Liver (tissue), 9 donors: ENCODE data around the gene C11orf87. TPM values are rescaled to one million over a fixed set of nuclear protein-coding genes. Genes with fewer than 3 reads are reported as not detected.

Experiments
- DNase-seq: peaks from one replicate; pipeline ENCODE4 v3.0.0-alpha.2; 2017; ENCODE audit warnings: low spot score
- H3K27ac ChIP-seq, 2 donors: one replicate each; pipeline ENCODE4 v1.7.0; 2013; ENCODE audit warnings: inconsistent platforms in 2 of 2, low read length in 2 of 2, control low read depth in 1 of 2, low read depth in 1 of 2, mild to moderate bottlenecking in 1 of 2
- H3K27me3 ChIP-seq, 4 donors: one replicate each; pipeline versions ENCODE4 v1.6.1 to v1.7.0; 2013; ENCODE audit warnings: low read length in 3 of 4, inconsistent platforms in 1 of 4, mild to moderate bottlenecking in 1 of 4, moderate library complexity in 1 of 4; ENCODE audit not compliant: control insufficient read depth in 4 of 4, insufficient read depth in 4 of 4
- H3K36me3 ChIP-seq, 4 donors: one replicate each; pipeline versions ENCODE4 v1.6.1 to v1.7.0; 2013; ENCODE audit warnings: low read length in 3 of 4, mild to moderate bottlenecking in 3 of 4, low read depth in 1 of 4, moderate library complexity in 1 of 4; ENCODE audit not compliant: control insufficient read depth in 4 of 4, insufficient read depth in 3 of 4
- H3K4me1 ChIP-seq, 4 donors: one replicate each; pipeline versions ENCODE4 v1.6.1 to v1.7.0; 2013; ENCODE audit warnings: low read length in 3 of 4, mild to moderate bottlenecking in 3 of 4, moderate library complexity in 1 of 4; ENCODE audit not compliant: control insufficient read depth in 4 of 4, insufficient read depth in 4 of 4
- H3K4me3 ChIP-seq, 3 donors: one replicate each; pipeline versions ENCODE4 v1.6.1 to v1.7.0; 2013; ENCODE audit warnings: low read length in 3 of 3, control low read depth in 1 of 3, low read depth in 1 of 3, mild to moderate bottlenecking in 1 of 3
- H3K9ac ChIP-seq, 2 donors: one replicate each; pipeline ENCODE4 v1.7.0; 2013; ENCODE audit warnings: low read length in 2 of 2, mild to moderate bottlenecking in 2 of 2, moderate library complexity in 2 of 2, control low read depth in 1 of 2, low read depth in 1 of 2
- H3K9me3 ChIP-seq, 4 donors: one replicate each; pipeline versions ENCODE4 v1.6.1 to v1.7.0; 2013; ENCODE audit warnings: low read length in 3 of 4; ENCODE audit not compliant: control insufficient read depth in 4 of 4
- CTCF ChIP-seq: fragments of 150-350 bp; IDR thresholded peaks from 2 replicates; pipeline ENCODE4 v1.5.1; 2017; ENCODE audit warnings: improper control_type of control experiment, low read depth, low read length; ENCODE audit not compliant: missing input control
- GABPA ChIP-seq, 2 donors: IDR thresholded peaks in 1 of 2; conservative IDR thresholded peaks in 1 of 2; 2 replicates each; pipeline ENCODE4 v1.6.1; 2016; ENCODE audit warnings: antibody characterized with exemption in 2 of 2, mild to moderate bottlenecking in 1 of 2, moderate library complexity in 1 of 2
- HNF4G ChIP-seq: IDR thresholded peaks from 2 replicates; pipeline ENCODE4 v1.6.1; 2016; ENCODE audit warnings: antibody characterized with exemption
- JUND ChIP-seq, 2 donors: IDR thresholded peaks; 2 replicates each; pipeline ENCODE4 v1.6.1; 2016; ENCODE audit warnings: antibody characterized with exemption in 2 of 2
- NR2F2 ChIP-seq: IDR thresholded peaks from 2 replicates; pipeline ENCODE4 v1.6.1; 2016; ENCODE audit warnings: antibody characterized with exemption
- RXRA ChIP-seq, 2 donors: IDR thresholded peaks; 2 replicates each; pipeline ENCODE4 v1.6.1; 2017 to 2018; ENCODE audit warnings: antibody characterized with exemption in 2 of 2, mild to moderate bottlenecking in 1 of 2
- SP1 ChIP-seq: IDR thresholded peaks from 2 replicates; pipeline ENCODE4 v1.6.1; 2018; ENCODE audit warnings: antibody characterized with exemption, mild to moderate bottlenecking
- YY1 ChIP-seq: IDR thresholded peaks from 2 replicates; pipeline ENCODE4 v1.6.1; 2016; ENCODE audit warnings: antibody characterized with exemption, mild to moderate bottlenecking
- WGBS: extraction: QIAGEN DNeasy Blood & Tissue Kit; methylation state at CpG from one replicate; pipeline ENCODE4 v1.1.7; 2013; 5-methylcytosine and 5-hydroxymethylcytosine counted together
- polyA plus RNA-seq, 2 donors: library from polyadenylated mRNA; stranded (reverse) in 1 of 2; unstranded in 1 of 2; fragments of 200-250 nt in 1 of 2; fragments of >200 nt in 1 of 2; fragmentation: Nextera tagmentation in 1 of 2; extraction: Ambion mirVana in 1 of 2; gene quantifications; one replicate each; pipeline versions ENCODE4 v1.2.1 to v1.2.3, GENCODE V29; 2013 to 2015
- total RNA-seq, 2 donors: library from RNA; depleted of rRNA; stranded (reverse); fragments of >200 nt; gene quantifications; one replicate each; pipeline ENCODE4 v1.2.3, GENCODE V29; 2014
- TF ChIP-seq, protein P1 (sequence below): IDR thresholded peaks from 2 replicates; pipeline ENCODE4 v1.6.1; 2016; ENCODE audit warnings: antibody characterized with exemption
- TF ChIP-seq, protein P2 (sequence below): IDR thresholded peaks from 2 replicates; pipeline ENCODE4 v1.6.1; 2016; ENCODE audit warnings: antibody characterized with exemption
- TF ChIP-seq, protein P3 (sequence below): IDR thresholded peaks from 2 replicates; pipeline ENCODE4 v1.6.1; 2016; ENCODE audit warnings: antibody characterized with exemption, mild to moderate bottlenecking
- donor health status: healthy.
- donor health status: healthy.
- donor health status: healthy.
- donor health status: healthy.
- donor health status: healthy.

C11orf87 gene
- total and polyA plus RNA-seq, 4 donors, result not detected

DNA sequence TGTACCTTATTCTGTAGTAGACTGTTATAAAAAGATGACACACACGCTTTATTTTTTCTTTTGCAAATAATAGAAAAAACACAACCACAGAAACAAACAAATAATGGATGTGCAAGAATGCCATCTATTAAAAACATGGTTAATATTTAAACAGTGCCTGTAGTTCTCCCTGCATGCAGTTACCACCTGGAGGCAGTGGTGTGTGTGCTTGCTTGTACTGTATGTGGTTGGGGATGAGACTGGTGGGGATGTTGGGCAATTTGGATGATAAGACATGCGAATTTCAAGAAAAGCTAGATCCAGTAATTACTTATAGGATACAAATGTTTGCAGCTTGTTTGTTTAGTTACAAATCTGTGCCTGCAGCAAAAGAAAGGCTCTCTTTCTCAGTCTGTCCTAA is 3.6 kb downstream of the C11orf87 start:
- Histone ChIP-seq H3K9me3 (no peaks in the 10 kb centered on the region), H3K27ac (no peak overlapping the region), H3K4me3 (no peak overlapping the region), H3K27me3 (peaks cover 0 to 6% (median 4%) of the 10 kb centered on the region in 4 donors), H3K4me1 (peaks cover 0 to 2% (median 0%) of the 10 kb centered on the region in 4 donors), H3K9ac (no peak overlapping the region), H3K36me3 (no peaks in the 10 kb centered on the region)
- no peak for DNase-seq
- TF ChIP-seq, protein P1, sequence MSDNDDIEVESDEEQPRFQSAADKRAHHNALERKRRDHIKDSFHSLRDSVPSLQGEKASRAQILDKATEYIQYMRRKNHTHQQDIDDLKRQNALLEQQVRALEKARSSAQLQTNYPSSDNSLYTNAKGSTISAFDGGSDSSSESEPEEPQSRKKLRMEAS, result no peak
- TF ChIP-seq GABPA (IDR thresholded peaks at IDR 0.05 in 1 of 2, conservative IDR thresholded peaks at IDR 0.05 in 1 of 2), result no peak
- TF ChIP-seq, protein P2, sequence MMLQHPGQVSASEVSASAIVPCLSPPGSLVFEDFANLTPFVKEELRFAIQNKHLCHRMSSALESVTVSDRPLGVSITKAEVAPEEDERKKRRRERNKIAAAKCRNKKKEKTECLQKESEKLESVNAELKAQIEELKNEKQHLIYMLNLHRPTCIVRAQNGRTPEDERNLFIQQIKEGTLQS, result no peak
- TF ChIP-seq CTCF, result no peak
- TF ChIP-seq HNF4G, result no peak
- no peak for TF ChIP-seq SP1
- TF ChIP-seq, protein P3, sequence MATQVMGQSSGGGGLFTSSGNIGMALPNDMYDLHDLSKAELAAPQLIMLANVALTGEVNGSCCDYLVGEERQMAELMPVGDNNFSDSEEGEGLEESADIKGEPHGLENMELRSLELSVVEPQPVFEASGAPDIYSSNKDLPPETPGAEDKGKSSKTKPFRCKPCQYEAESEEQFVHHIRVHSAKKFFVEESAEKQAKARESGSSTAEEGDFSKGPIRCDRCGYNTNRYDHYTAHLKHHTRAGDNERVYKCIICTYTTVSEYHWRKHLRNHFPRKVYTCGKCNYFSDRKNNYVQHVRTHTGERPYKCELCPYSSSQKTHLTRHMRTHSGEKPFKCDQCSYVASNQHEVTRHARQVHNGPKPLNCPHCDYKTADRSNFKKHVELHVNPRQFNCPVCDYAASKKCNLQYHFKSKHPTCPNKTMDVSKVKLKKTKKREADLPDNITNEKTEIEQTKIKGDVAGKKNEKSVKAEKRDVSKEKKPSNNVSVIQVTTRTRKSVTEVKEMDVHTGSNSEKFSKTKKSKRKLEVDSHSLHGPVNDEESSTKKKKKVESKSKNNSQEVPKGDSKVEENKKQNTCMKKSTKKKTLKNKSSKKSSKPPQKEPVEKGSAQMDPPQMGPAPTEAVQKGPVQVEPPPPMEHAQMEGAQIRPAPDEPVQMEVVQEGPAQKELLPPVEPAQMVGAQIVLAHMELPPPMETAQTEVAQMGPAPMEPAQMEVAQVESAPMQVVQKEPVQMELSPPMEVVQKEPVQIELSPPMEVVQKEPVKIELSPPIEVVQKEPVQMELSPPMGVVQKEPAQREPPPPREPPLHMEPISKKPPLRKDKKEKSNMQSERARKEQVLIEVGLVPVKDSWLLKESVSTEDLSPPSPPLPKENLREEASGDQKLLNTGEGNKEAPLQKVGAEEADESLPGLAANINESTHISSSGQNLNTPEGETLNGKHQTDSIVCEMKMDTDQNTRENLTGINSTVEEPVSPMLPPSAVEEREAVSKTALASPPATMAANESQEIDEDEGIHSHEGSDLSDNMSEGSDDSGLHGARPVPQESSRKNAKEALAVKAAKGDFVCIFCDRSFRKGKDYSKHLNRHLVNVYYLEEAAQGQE, result no peak
- TF ChIP-seq NR2F2, result no peak
- 39% methylated on average over 2 of the region's 2 CpGs for WGBS

DNA sequence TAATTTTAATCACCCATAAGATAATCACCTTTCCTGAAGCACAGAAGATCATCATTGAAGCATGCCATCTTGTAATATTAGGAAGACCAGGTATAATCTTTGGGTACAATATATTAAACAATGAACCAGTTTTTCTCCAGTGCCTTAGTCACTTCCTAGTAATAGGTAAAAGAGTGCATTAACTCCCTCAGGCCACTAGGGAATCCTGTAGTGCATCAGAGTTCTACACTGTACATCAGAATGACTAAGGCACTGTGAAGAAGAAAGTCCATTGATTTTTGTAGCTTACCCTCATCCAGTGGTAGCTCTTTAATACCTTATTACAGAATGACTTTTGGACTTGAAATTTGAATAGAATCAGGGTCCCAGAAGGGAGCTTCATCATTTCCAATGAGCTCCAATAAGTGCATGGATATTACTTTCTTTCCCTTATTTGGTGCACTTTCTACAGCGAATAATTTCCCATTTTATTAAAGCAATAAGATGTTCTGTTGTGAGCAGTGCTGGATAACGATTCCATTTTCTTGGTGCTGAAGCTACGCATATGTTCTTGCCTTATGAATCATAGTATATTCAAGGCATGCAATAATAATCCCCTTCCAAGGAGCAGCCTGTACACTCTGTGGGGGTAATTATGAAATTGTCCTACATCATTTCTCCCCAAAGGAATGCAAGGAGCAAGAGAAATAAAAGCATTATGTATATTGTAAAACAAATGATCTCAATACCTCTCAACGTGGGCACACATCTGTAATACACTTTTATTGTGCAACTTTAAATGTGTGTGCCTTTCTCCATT is 4.7 kb downstream of the C11orf87 start:
- TF ChIP-seq, protein P1, result no peak
- TF ChIP-seq JUND (IDR thresholded peaks at IDR 0.05) (no peak), RXRA (IDR thresholded peaks at IDR 0.05) (no peak), SP1 (no peak), YY1 (no peak)
- H3K27ac ChIP-seq, result no peak overlapping the region
- no peak overlapping the region for H3K9ac ChIP-seq
- peaks cover 0 to 6% (median 4%) of the 10 kb centered on the region in 4 donors for H3K27me3 ChIP-seq
- peaks cover 0 to 2% (median 0%) of the 10 kb centered on the region in 4 donors for H3K4me1 ChIP-seq
- DNase-seq, result no peak
- H3K36me3 ChIP-seq, result no peaks in the 10 kb centered on the region
- H3K4me3 ChIP-seq, result no peak overlapping the region
- H3K9me3 ChIP-seq, result no peaks in the 10 kb centered on the region
- 55% methylated on average over 4 of the region's 4 CpGs for WGBS
